ENCODE data around the gene NEURL1B. TPM values are rescaled to one million over a fixed set of nuclear protein-coding genes. Genes with fewer than 3 reads are reported as not detected.

The NEURL1B gene
- total and polyA plus RNA-seq, 2 experiments from 2014 or later, result 0.65 to 5.8 TPM

- Histone ChIP-seq H3K79me2 (no peaks in the 10 kb centered on the region), H2AFZ (peak overlapping the region; percentile 84), H3K4me3 (peak overlapping the region; percentile 41), H3K9me3 (ENCODE audit: low read depth) (no peaks in the 10 kb centered on the region), H3K4me2 (peak overlapping the region; percentile 91), H3K36me3 (replicated peaks; ENCODE audit: insufficient read depth, low read depth) (no peaks in the 10 kb centered on the region), H3K27ac (peak overlapping the region; percentile 71), H3K9me2 (replicated peaks; ENCODE audit: insufficient read depth) (no peaks in the 10 kb centered on the region), H3K4me1 (ENCODE audit: insufficient read depth) (peaks cover 32% of the 10 kb centered on the region), H3K27me3 (no peaks in the 10 kb centered on the region), H4K20me1 (ENCODE audit: insufficient read depth, poor library complexity, severe bottlenecking) (no peaks in the 10 kb centered on the region)
- DNase-seq (ENCODE audit: low spot score), result peak; percentile 94
- TF ChIP-seq CTCF (IDR thresholded peaks at IDR 0.05; ENCODE audit: poor library complexity) (peak; percentile 92), EZH2 (IDR thresholded peaks at IDR 0.05; ENCODE audit: borderline replicate concordance) (no peak), EZH2phosphoT487 (IDR thresholded peaks at IDR 0.05; ENCODE audit: low read depth, severe bottlenecking, unreplicated experiment) (no peak)
- 27% methylated on average over 36 of the region's 36 CpGs for WGBS (ENCODE audit: low lambda C conversion rate, missing lambda C conversion rate)
These were observed 56.4 kb downstream of the NEURL1B start for GRCh38 chr5:172697123-172698121.

- H3K4me3 ChIP-seq, result no peak overlapping the region
- no peaks in the 10 kb centered on the region for H3K79me2 ChIP-seq
- no peaks in the 10 kb centered on the region for H3K27me3 ChIP-seq
- H4K20me1 ChIP-seq (ENCODE audit: insufficient read depth, poor library complexity, severe bottlenecking), result no peaks in the 10 kb centered on the region
- TF ChIP-seq CTCF (IDR thresholded peaks at IDR 0.05; ENCODE audit: poor library complexity) (no peak), EZH2phosphoT487 (IDR thresholded peaks at IDR 0.05; ENCODE audit: low read depth, severe bottlenecking, unreplicated experiment) (no peak), EZH2 (IDR thresholded peaks at IDR 0.05; ENCODE audit: borderline replicate concordance) (no peak)
- no peaks in the 10 kb centered on the region for H3K36me3 ChIP-seq (replicated peaks; ENCODE audit: insufficient read depth, low read depth)
- no peaks in the 10 kb centered on the region for H3K9me2 ChIP-seq (replicated peaks; ENCODE audit: insufficient read depth)
- peaks cover 24% of the 10 kb centered on the region for H3K4me1 ChIP-seq (ENCODE audit: insufficient read depth)
- H3K4me2 ChIP-seq, result no peak overlapping the region
- no peaks in the 10 kb centered on the region for H3K9me3 ChIP-seq (ENCODE audit: low read depth)
- no peak overlapping the region for H2AFZ ChIP-seq
- no peak overlapping the region for H3K27ac ChIP-seq
- DNase-seq (ENCODE audit: low spot score), result no peak
- WGBS (ENCODE audit: low lambda C conversion rate, missing lambda C conversion rate), result 84% methylated on average over 6 of the region's 6 CpGs
These were observed 58.4 kb downstream of the NEURL1B start for GRCh38 chr5:172699423-172699822.

- no peaks in the 10 kb centered on the region for H3K36me3 ChIP-seq (replicated peaks; ENCODE audit: insufficient read depth, low read depth)
- H3K27ac ChIP-seq, result peak overlapping the region; percentile 75
- H3K4me2 ChIP-seq, result peak overlapping the region; percentile 71
- no peaks in the 10 kb centered on the region for H3K79me2 ChIP-seq
- H2AFZ ChIP-seq, result peak overlapping the region; percentile 47
- peaks cover 24% of the 10 kb centered on the region for H3K4me1 ChIP-seq (ENCODE audit: insufficient read depth)
- 32% methylated on average over 6 of the region's 6 CpGs for WGBS (ENCODE audit: low lambda C conversion rate, missing lambda C conversion rate)
- H3K4me3 ChIP-seq, result no peak overlapping the region
- no peak for TF ChIP-seq EZH2 (IDR thresholded peaks at IDR 0.05; ENCODE audit: borderline replicate concordance)
- TF ChIP-seq EZH2phosphoT487 (IDR thresholded peaks at IDR 0.05; ENCODE audit: low read depth, severe bottlenecking, unreplicated experiment), result no peak
- TF ChIP-seq CTCF (IDR thresholded peaks at IDR 0.05; ENCODE audit: poor library complexity), result no peak
- no peaks in the 10 kb centered on the region for H3K9me3 ChIP-seq (ENCODE audit: low read depth)
- H4K20me1 ChIP-seq (ENCODE audit: insufficient read depth, poor library complexity, severe bottlenecking), result no peaks in the 10 kb centered on the region
- no peaks in the 10 kb centered on the region for H3K9me2 ChIP-seq (replicated peaks; ENCODE audit: insufficient read depth)
- no peak for DNase-seq (ENCODE audit: low spot score)
- H3K27me3 ChIP-seq, result no peaks in the 10 kb centered on the region
These were observed 58.9 kb downstream of the NEURL1B start for GRCh38 chr5:172699999-172700364.

All from hepatocyte (in vitro differentiated cells).